A673 (cell line): Measurements from ENCODE around the gene ACP5. TPM values are rescaled to one million over a fixed set of nuclear protein-coding genes. Genes with fewer than 3 reads are reported as not detected.
"Not testable (repeated sequence)": the region's sequence is repeated elsewhere in the genome, so short reads cannot be mapped to it uniquely, and the experiment has no call there.

Source experiments
- BruUV-seq: library from RNA; stranded (reverse); fragments of 400-500 nt; replicated peaks from 2 replicates; lab custom pipeline; 2021; lab: Mats Ljungman, UMichigan
- CTCF ChIA-PET: fragments of 300-600 bp; sonication (Branson Sonifier 250); formaldehyde crosslinking; loops from one replicate; lab custom pipeline; 2022; ENCODE audit warnings: antibody characterized with exemption; lab: Charles Lee
- POLR2A ChIA-PET: fragments of 300-600 bp; sonication (Branson Sonifier 250); formaldehyde crosslinking; loops from one replicate; lab custom pipeline; 2022; ENCODE audit warnings: antibody characterized with exemption; ENCODE audit not compliant: low non-redundant PET; lab: Charles Lee
- DNase-seq: peaks from one replicate; pipeline ENCODE4 v3.0.0-alpha.2; 2015; ENCODE audit warnings: low spot score
- H3K27ac ChIP-seq: fragments of 200-600 bp; sonication (generic); 2 replicates; pipeline ENCODE4 v1.5.1; 2016; ENCODE audit warnings: mixed run types, low read depth, mild to moderate bottlenecking, mixed read lengths, antibody characterized with exemption, low read length; ENCODE audit not compliant: poor library complexity, severe bottlenecking
- H3K27me3 ChIP-seq: fragments of 200-600 bp; sonication (generic); replicated peaks from 2 replicates; pipeline ENCODE4 v1.6.1; 2017; ENCODE audit warnings: mixed run types, low read depth, mild to moderate bottlenecking, mixed read lengths, antibody characterized with exemption, low read length; ENCODE audit not compliant: insufficient read depth, poor library complexity
- H3K36me3 ChIP-seq: fragments of 200-600 bp; sonication (generic); 2 replicates; pipeline ENCODE4 v1.6.1; 2016; ENCODE audit warnings: mixed run types, mild to moderate bottlenecking, mixed read lengths, antibody characterized with exemption, low read length; ENCODE audit not compliant: insufficient read depth, poor library complexity, severe bottlenecking
- H3K4me1 ChIP-seq: fragments of 200-600 bp; sonication (generic); 2 replicates; pipeline ENCODE4 v1.6.1; 2017; ENCODE audit warnings: mixed run types, mild to moderate bottlenecking, mixed read lengths, antibody characterized with exemption, low read length; ENCODE audit not compliant: insufficient read depth, poor library complexity, severe bottlenecking
- H3K4me3 ChIP-seq: fragments of 200-600 bp; sonication (generic); 2 replicates; pipeline ENCODE4 v1.5.1; 2016; ENCODE audit warnings: low read depth, mixed run types, mild to moderate bottlenecking, mixed read lengths, low read length; ENCODE audit not compliant: poor library complexity, severe bottlenecking
- H3K9me3 ChIP-seq: fragments of 200-600 bp; sonication (generic); 2 replicates; pipeline ENCODE4 v1.6.1; 2016; ENCODE audit warnings: mixed run types, low read depth, mild to moderate bottlenecking, mixed read lengths, antibody characterized with exemption, low read length; ENCODE audit not compliant: poor library complexity, severe bottlenecking
- EZH2 ChIP-seq: fragments of 200-600 bp; sonication (generic); IDR thresholded peaks from 2 replicates; pipeline ENCODE4 v1.6.1; 2017; ENCODE audit warnings: borderline replicate concordance, low read depth, mild to moderate bottlenecking, mixed read lengths, antibody characterized with exemption, low read length; ENCODE audit not compliant: poor library complexity, severe bottlenecking
- intact Hi-C: fragments of 100-400 bp; cut with micrococcal nuclease; formaldehyde crosslinking; loops from one replicate; pipeline ENCODE4 v1.10.0; 2022; ENCODE audit not compliant: unreplicated experiment
- total RNA-seq: library from RNA; stranded (reverse); gene quantifications from 2 replicates; pipeline ENCODE4 v1.2.3, GENCODE V29; 2021
- TF ChIP-seq, protein P1 (sequence below): fragments of 300-800, 200-600 bp; sonication (generic); conservative IDR thresholded peaks from 2 replicates; pipeline ENCODE4 v1.5.1; 2017; ENCODE audit warnings: low read depth, mild to moderate bottlenecking, antibody characterized with exemption, low read length, moderate library complexity, mixed read lengths

Gene ACP5
- total RNA-seq, 1 experiment from 2014 or later = not detected

- no TSS peak for BruUV-seq
- CTCF ChIA-PET = interaction anchor here (0.7 kb wide), 1 partner anchor 22 kb away, joined by 4 read pairs; no protein-coding TSS in a partner anchor
- TF ChIP-seq EZH2 = no peak
- TF ChIP-seq, protein P1, sequence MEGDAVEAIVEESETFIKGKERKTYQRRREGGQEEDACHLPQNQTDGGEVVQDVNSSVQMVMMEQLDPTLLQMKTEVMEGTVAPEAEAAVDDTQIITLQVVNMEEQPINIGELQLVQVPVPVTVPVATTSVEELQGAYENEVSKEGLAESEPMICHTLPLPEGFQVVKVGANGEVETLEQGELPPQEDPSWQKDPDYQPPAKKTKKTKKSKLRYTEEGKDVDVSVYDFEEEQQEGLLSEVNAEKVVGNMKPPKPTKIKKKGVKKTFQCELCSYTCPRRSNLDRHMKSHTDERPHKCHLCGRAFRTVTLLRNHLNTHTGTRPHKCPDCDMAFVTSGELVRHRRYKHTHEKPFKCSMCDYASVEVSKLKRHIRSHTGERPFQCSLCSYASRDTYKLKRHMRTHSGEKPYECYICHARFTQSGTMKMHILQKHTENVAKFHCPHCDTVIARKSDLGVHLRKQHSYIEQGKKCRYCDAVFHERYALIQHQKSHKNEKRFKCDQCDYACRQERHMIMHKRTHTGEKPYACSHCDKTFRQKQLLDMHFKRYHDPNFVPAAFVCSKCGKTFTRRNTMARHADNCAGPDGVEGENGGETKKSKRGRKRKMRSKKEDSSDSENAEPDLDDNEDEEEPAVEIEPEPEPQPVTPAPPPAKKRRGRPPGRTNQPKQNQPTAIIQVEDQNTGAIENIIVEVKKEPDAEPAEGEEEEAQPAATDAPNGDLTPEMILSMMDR = no peak
- H3K4me3 ChIP-seq = no peak overlapping the region
- H3K36me3 ChIP-seq = no peaks in the 10 kb centered on the region
- no peaks in the 10 kb centered on the region for H3K9me3 ChIP-seq
- H3K4me1 ChIP-seq = no peaks in the 10 kb centered on the region
- no peak for DNase-seq
- POLR2A ChIA-PET = interaction anchor here (0.6 kb wide), 1 partner anchor 302 kb away, joined by 3 read pairs; no protein-coding TSS in a partner anchor
- no peaks in the 10 kb centered on the region for H3K27me3 ChIP-seq
- intact Hi-C loops = no loop called here
- H3K27ac ChIP-seq = no peak overlapping the region
These were observed 7.4 kb downstream of the ACP5 start for GRCh38 chr19:11570039-11570462.

- H3K27ac ChIP-seq = no peak overlapping the region
- H3K36me3 ChIP-seq = no peaks in the 10 kb centered on the region
- no peak for DNase-seq
- H3K9me3 ChIP-seq = no peaks in the 10 kb centered on the region
- TF ChIP-seq EZH2 = no peak
- TF ChIP-seq, protein P1 = no peak
- ChIA-PET CTCF (no interaction called here), POLR2A (no interaction called here)
- no peak overlapping the region for H3K4me3 ChIP-seq
- H3K27me3 ChIP-seq = no peaks in the 10 kb centered on the region
- BruUV-seq = no TSS peak
- no peaks in the 10 kb centered on the region for H3K4me1 ChIP-seq
- intact Hi-C loops = no loop called here
These were observed 11.3 kb downstream of the ACP5 start for GRCh38 chr19:11566164-11566563.

GRCh38 chr19:11565649-11565980, 11.8 kb downstream of the ACP5 start:
- H3K9me3 ChIP-seq, H3K4me3 ChIP-seq, POLR2A ChIA-PET, H3K27ac ChIP-seq, intact Hi-C loops, CTCF ChIA-PET, H3K27me3 ChIP-seq, BruUV-seq, H3K36me3 ChIP-seq, H3K4me1 ChIP-seq, DNase-seq: not testable (repeated sequence)

DNA sequence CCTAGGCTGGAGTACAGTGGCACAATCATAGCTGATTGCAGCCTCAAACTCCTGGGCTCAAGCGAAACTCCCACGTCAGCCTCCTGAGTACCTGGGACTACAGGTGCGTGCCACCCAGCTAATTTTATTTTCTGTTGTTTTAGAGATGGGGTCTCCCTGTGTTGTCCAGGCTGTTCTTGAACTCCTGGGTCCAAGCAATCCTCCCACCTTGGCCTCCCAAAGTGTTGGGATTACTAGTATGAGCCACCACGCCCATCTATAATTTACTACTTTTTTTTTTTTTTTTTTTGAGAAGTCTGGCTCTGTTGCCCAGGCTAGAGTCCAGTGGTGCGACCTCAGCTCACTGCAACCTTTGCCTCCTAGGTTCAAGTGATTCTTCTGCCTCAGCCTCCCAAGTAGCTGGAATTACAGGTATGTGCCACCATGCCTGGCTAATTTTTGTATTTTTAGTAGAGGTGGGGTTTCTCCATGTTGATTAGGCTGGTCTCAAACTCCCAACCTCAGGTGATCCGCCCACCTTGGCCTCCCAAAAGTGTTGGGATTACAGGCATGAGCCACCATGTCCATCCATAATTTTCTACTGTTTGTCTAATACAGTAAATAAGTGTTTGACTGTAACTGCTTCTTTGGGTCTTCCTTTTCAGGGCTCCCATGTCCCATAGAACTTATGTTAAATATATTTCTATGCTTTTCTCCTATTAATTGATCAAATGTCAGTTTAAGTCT, 13.2 kb downstream of the ACP5 start:
- CTCF ChIA-PET = interaction anchor here (0.7 kb wide), 1 partner anchor 1631 kb away, joined by 4 read pairs; no protein-coding TSS in a partner anchor

More for the DNA sequence above, 13.2 kb downstream of the ACP5 start:
- H3K27ac ChIP-seq, BruUV-seq, H3K9me3 ChIP-seq, H3K27me3 ChIP-seq, H3K4me1 ChIP-seq, DNase-seq, H3K36me3 ChIP-seq, H3K4me3 ChIP-seq: not testable (repeated sequence)
- POLR2A ChIA-PET = interaction anchor here (0.7 kb wide), 1 partner anchor 79 kb away, joined by 9 read pairs; no protein-coding TSS in a partner anchor
- intact Hi-C loops = loop anchor here (5.0 kb wide), 1 partner anchor 248 kb away; the partner anchor contains the start of gene ZNF440
